Measurements from ENCODE around the gene CCZ1B. TPM values are rescaled to one million over a fixed set of nuclear protein-coding genes. Genes with fewer than 3 reads are reported as not detected.
"Not testable (repeated sequence)": the region's sequence is repeated elsewhere in the genome, so short reads cannot be mapped to it uniquely, and the experiment has no call there.

The CCZ1B gene
- total RNA-seq, 1 experiment from 2014 or later, result 77.0 TPM

GRCh38 chr7:6794276-6794675 lies 31.8 kb downstream of the CCZ1B start:
- H2BK5ac ChIP-seq (ENCODE audit: insufficient read length, low read length); H3K79me2 ChIP-seq (ENCODE audit: insufficient read depth, low read length); H3K18ac ChIP-seq (ENCODE audit: insufficient read length, low read depth, low read length); H2BK20ac ChIP-seq (ENCODE audit: low read depth, low read length, poor library complexity, severe bottlenecking); H3T11ph ChIP-seq (ENCODE audit: low read length); H3K27ac Mint-ChIP-seq; H3K23me2 ChIP-seq (ENCODE audit: insufficient read length, low read depth, low read length, poor library complexity, severe bottlenecking); H3K79me1 ChIP-seq (ENCODE audit: insufficient read depth, low read depth, low read length, poor library complexity, severe bottlenecking); H2AK5ac ChIP-seq (ENCODE audit: insufficient read length, low read length); H3K4me3 Mint-ChIP-seq; DNase-seq; H3K4me2 ChIP-seq (ENCODE audit: insufficient read depth, insufficient read length, low read length); H3K36me3 Mint-ChIP-seq (ENCODE audit: insufficient read depth in 1 of 3, low read depth in 3 of 3); H2BK15ac ChIP-seq (ENCODE audit: low read depth, low read length); H3K14ac ChIP-seq (ENCODE audit: insufficient read depth, low read length); H3K4ac ChIP-seq (ENCODE audit: low read depth, low read length); H3K56ac ChIP-seq (ENCODE audit: insufficient read length, low read depth, low read length); H3K9ac ChIP-seq (ENCODE audit: extremely low read depth, insufficient read length, low read length); H4K20me1 ChIP-seq (ENCODE audit: control insufficient read depth, insufficient read depth, insufficient read length); H3K9me3 Mint-ChIP-seq; H2BK120ac ChIP-seq (ENCODE audit: low read depth, low read length, poor library complexity, severe bottlenecking); H3K4me1 Mint-ChIP-seq; H3K27me3 ChIP-seq (ENCODE audit: insufficient read depth, low read length); H2BK12ac ChIP-seq (ENCODE audit: insufficient read length, low read depth, low read length); H4K5ac ChIP-seq (ENCODE audit: insufficient read length, low read depth, low read length); H3K4me1 ChIP-seq (ENCODE audit: insufficient read depth, low read length); H2AFZ ChIP-seq (ENCODE audit: low read length); H3K23ac ChIP-seq (ENCODE audit: insufficient read length, low read depth, low read length); H4K91ac ChIP-seq (ENCODE audit: insufficient read length, low read depth, low read length); H3K9me3 ChIP-seq (ENCODE audit: control insufficient read depth, low read depth, low read length); H4K8ac ChIP-seq (replicated peaks; ENCODE audit: insufficient read length, low read depth, low read length); H3K27ac ChIP-seq (ENCODE audit: insufficient read length, low read depth, low read length); H3K27me3 Mint-ChIP-seq (ENCODE audit: low read depth): not testable (repeated sequence)
- no CpG with 5 or more reads among the region's 11 CpGs for WGBS (ENCODE audit: extremely low coverage, insufficient read length, low lambda C conversion rate)

- H3K23ac ChIP-seq (ENCODE audit: insufficient read length, low read depth, low read length); H3K36me3 Mint-ChIP-seq (ENCODE audit: insufficient read depth in 1 of 3, low read depth in 3 of 3); H3K4me1 ChIP-seq (ENCODE audit: insufficient read depth, low read length); H2BK120ac ChIP-seq (ENCODE audit: low read depth, low read length, poor library complexity, severe bottlenecking); H3K9me3 Mint-ChIP-seq; H3T11ph ChIP-seq (ENCODE audit: low read length); H2BK12ac ChIP-seq (ENCODE audit: insufficient read length, low read depth, low read length); H3K18ac ChIP-seq (ENCODE audit: insufficient read length, low read depth, low read length); H3K23me2 ChIP-seq (ENCODE audit: insufficient read length, low read depth, low read length, poor library complexity, severe bottlenecking); H3K79me1 ChIP-seq (ENCODE audit: insufficient read depth, low read depth, low read length, poor library complexity, severe bottlenecking); H3K79me2 ChIP-seq (ENCODE audit: insufficient read depth, low read length); H2BK5ac ChIP-seq (ENCODE audit: insufficient read length, low read length); H3K27me3 Mint-ChIP-seq (ENCODE audit: low read depth); H3K4me3 Mint-ChIP-seq; H2BK15ac ChIP-seq (ENCODE audit: low read depth, low read length); H3K9me3 ChIP-seq (ENCODE audit: control insufficient read depth, low read depth, low read length); H3K4me1 Mint-ChIP-seq; H3K56ac ChIP-seq (ENCODE audit: insufficient read length, low read depth, low read length); H4K91ac ChIP-seq (ENCODE audit: insufficient read length, low read depth, low read length); H3K27ac ChIP-seq (ENCODE audit: insufficient read length, low read depth, low read length); H3K9ac ChIP-seq (ENCODE audit: extremely low read depth, insufficient read length, low read length); H3K4ac ChIP-seq (ENCODE audit: low read depth, low read length); H4K20me1 ChIP-seq (ENCODE audit: control insufficient read depth, insufficient read depth, insufficient read length); H3K27me3 ChIP-seq (ENCODE audit: insufficient read depth, low read length); H2BK20ac ChIP-seq (ENCODE audit: low read depth, low read length, poor library complexity, severe bottlenecking); DNase-seq; H2AFZ ChIP-seq (ENCODE audit: low read length); H3K4me2 ChIP-seq (ENCODE audit: insufficient read depth, insufficient read length, low read length); H3K27ac Mint-ChIP-seq; H3K14ac ChIP-seq (ENCODE audit: insufficient read depth, low read length); H4K5ac ChIP-seq (ENCODE audit: insufficient read length, low read depth, low read length); H2AK5ac ChIP-seq (ENCODE audit: insufficient read length, low read length); H4K8ac ChIP-seq (replicated peaks; ENCODE audit: insufficient read length, low read depth, low read length): not testable (repeated sequence)
- no CpG with 5 or more reads among the region's 15 CpGs for WGBS (ENCODE audit: extremely low coverage, insufficient read length, low lambda C conversion rate)
These were observed 33.8 kb downstream of the CCZ1B start for GRCh38 chr7:6792113-6792872.

Measured in H9 (cell line).